22Rv1 (cell line): ENCODE data around the gene CYS1.

Source experiments
- CTCF ChIP-seq: fragments of 450-650 bp; IDR thresholded peaks from 2 replicates; pipeline ENCODE4 v1.5.1; 2017; ENCODE audit warnings: mild to moderate bottlenecking
- ZFX ChIP-seq: fragments of 450-650 bp; IDR thresholded peaks from 2 replicates; pipeline ENCODE4 v1.6.1; 2017; ENCODE audit warnings: antibody characterized with exemption, borderline replicate concordance

- TF ChIP-seq CTCF = no peak
- TF ChIP-seq ZFX = no peak
Observed at GRCh38 chr2:10027660-10028330, 52.4 kb downstream of the CYS1 start.
